DOHH2 (cell line): ENCODE results near the gene TEN1.

Experiments used
- CTCF ChIP-seq: fragments of 200-600 bp; sonication (generic); IDR thresholded peaks from one replicate; pipeline ENCODE4 v1.5.1; 2014; ENCODE audit warnings: antibody characterized with exemption, mild to moderate bottlenecking, low read depth, low read length; ENCODE audit not compliant: poor library complexity, severe bottlenecking
- EZH2phosphoT487 ChIP-seq: fragments of 200-600 bp; sonication (generic); IDR thresholded peaks from 2 replicates; pipeline ENCODE4 v1.6.1; 2017; ENCODE audit warnings: borderline replicate concordance, mild to moderate bottlenecking, antibody characterized with exemption, low read length, moderate library complexity, mixed read lengths

GRCh38 chr17:75994802-75995370, 15.8 kb downstream of the TEN1 start:
- TF ChIP-seq CTCF: no peak
- no peak for TF ChIP-seq EZH2phosphoT487
